C1 segment of cervical spinal cord (tissue), 14 donors: ENCODE results near the gene TACC2.
A peak's percentile ranks its signal among the peaks of the same experiment; 100 is the strongest.

Source experiments
- DNase-seq, 14 donors: peaks; one replicate each; lab custom pipeline; 2025; lab: John Stamatoyannopoulos, UW

TACC2 gene

DNA sequence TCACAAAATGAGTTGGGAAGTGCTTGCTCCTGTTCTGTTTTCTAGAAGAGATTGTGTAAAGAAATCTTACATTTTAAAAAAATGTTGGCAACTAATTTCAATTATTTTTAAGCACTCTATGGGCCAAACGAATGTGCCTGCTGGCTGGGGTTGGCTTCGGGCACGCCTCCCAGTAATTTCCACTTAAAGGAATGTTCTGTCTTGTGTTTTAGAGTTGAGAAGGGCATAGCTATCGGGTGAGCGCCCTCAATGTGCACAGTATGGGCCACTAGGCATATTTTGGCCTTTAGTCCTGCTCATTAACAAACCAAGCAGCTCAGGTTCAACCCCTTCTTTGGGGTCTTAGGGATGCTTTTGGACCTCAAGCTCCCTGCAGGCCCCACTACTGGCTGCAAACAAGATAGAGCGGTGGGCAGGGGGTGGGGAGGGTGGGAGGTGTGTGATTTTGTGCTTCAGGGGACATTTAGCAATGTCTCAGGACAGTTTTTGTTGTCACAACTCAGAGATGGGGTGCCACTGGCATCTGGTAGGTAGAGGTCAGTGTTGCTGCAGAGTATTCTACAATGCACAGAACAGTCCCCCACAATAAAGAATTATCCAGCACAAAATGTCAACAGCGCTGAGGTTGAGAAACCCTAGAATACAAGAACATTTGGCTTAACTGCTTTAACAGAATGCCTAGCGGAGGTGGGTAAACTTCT is 40.7 kb downstream of the TACC2 start:
- DNase-seq, result no peak

DNA sequence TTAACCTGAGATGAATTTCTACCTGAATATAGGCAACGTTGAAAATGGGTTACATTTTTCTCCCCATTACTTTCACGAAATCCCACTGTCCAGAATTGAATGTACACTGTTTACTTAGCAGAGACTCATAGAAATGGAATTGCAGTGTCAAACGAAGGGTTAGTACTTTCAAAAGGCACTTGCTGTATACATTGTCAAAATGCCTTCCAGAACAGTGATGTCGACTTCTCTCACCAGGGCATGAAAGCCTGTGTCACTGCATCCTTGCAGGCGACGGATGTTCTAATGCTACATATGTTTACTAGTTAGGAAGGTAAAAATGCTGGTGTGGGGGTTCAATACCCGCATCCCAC is 41.2 kb downstream of the TACC2 start:
- no peak for DNase-seq

DNA sequence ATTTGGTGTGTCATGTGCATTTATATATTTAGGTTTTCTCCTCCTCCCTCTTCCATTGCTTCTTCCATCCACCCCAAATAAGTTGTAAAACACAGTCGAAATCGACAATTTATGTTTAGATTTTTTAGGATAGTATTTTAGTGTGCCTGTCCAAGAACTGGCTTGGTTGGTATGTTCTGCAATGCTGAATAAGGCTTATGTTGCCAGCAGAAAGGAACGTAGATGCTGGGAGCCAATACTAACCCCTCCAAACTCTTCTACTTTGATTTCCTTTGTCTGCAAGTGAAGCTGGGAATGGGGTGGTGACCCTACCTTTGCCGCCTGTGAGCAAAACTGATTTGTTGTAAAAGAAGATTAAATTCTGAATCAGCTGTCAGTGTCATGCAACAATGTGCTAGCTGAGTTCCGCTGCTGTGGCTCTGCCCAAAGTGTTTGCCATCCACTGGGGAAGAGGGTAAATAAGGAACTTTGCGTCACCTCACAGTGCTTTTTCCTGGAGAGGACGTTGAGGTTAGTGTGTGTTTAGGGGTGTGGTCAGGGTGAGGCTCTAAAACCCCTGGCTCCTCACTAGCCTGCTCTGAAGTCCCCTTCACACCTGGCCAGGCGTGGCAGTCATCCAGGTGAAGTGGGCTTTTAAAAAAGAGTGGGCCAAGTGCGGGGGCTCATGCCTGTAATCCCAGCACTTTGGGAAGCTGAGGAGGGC is 44.4 kb downstream of the TACC2 start:
- DNase-seq, result no peak

DNA sequence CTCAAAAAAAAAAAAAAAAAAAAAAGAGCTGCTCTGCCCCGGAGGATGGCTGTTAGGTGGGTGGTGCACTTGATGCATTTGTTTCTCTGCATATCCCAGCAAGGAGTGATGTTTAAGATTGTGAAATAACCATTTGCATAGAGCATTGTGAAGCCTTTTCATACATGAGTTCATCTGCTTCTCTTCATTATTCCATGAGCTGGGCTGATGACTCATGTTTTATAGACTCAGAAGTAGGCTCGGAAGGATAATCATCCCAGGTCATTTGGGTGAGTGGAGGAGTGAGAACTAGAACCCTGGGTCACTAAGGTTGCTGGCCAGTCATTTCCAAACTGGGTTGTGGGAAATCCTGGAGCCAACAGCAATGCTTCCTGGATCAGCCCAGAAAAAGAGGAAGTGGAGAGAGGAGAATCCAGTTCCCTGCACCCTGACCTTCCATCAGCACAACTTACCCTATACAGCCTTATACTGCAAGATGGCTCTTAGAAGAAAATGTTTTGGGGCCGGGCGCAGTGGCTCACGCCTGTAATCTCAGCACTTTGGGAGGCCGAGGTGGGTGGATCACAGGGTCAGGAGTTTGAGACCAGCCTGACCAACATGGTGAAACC is 45.3 kb downstream of the TACC2 start:
- DNase-seq, result no peak

DNA sequence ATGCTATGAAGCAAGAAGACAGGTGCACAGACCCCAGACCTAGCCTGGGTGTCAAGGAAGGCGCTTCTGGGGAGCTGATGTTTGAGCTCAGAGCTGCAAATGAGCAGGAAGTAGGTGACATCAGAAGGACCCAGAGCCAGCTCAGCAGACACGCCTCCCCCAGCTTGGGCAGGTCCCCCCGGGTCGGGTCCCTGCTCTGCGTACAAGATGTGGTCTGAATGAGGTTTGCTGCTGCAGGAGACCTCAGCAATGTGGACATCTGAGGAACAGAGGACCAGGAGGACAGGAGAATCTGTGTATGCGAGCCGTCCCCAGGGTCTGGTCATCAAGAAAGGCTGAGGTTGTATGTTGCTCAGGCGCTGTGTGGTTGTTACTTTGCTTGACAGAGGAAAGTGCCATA is 51.8 kb downstream of the TACC2 start:
- DNase-seq, result no peak

DNA sequence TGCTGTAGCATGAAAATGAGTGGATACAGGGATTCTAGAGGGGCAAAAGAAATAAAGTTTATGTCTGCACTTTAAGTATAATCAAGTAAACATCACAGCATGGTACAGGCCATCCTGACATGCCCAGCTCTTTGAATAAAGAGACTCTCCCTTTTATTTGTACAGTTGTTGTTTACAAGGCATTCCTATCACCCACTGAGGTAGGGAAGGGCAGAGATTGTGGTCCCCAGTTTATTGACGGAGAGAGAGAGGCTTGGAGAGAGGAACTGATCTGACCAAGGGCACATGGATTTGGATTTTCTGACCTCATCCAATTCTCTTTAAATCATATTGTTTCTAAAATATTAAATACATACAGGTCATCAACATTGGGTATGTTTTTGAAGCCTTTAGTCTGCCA is 53.9 kb downstream of the TACC2 start:
- no peak for DNase-seq

DNA sequence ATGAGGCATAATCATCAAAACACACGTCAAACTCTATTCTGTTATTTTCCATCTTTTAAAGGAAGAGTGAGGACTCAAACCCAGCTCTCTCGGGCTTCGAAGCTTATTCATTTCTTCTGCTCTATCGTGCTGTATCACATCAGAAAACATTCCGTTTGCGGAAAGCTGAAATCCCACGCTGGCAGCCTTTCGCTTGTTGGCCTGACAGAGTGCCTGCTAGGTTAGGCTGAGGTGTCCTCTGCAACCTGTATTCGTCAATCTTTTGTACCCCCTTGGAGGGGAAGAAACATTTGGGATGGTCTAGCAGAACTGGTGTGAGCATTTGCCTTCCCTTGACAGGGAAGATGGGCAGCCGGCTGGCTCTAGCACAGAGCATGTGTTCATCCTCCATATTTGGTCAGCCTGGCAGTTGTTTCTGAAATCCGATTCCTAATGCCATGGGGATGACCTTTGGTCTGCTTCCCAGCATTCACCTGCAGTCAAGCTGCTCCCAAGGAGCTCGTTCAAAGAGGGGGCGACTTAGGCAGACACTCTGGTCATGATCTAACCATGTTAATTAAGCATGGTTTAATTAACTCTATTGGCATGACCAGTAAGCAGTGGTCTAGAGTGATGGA is 55.2 kb downstream of the TACC2 start:
- no peak for DNase-seq

DNA sequence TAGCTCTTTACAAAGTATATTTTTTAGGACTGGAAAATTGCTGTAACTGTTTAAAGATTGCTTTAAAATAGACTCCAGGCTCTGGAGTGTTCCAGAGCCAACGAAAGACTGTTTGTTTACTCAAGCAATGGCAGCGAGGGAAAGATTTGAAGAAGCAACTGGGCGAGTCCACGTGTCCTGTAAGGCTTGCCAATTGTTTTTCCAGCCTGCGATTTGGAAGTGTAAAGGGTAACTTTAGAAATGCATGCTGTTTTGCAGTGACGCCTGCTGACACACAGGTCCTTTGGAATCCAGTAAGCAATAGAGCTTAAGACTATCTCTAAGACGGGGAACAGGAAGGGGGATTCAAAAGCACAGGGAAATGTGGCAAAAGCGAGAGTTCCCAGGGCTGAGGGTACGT is 55.8 kb downstream of the TACC2 start:
- DNase-seq, result no peak

DNA sequence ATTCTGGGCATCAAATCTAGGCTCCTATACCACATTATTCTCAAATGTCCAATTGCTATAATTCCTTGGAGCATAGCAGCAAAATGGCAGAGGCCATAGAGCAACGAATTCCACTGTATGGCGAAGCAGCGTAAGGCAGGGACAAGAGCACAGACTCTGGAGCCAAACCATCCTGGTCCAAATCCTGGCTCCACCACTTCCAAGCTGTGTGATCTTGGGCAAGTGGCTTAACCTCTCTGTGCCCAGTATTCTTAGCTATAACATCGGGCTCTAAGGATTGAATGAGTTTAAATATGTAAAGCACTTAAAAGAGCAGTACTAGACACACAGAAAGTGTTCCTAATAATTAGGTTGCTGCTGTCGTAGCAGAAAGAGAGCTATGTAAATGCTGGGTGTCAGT is 56.2 kb downstream of the TACC2 start:
- no peak for DNase-seq

DNA sequence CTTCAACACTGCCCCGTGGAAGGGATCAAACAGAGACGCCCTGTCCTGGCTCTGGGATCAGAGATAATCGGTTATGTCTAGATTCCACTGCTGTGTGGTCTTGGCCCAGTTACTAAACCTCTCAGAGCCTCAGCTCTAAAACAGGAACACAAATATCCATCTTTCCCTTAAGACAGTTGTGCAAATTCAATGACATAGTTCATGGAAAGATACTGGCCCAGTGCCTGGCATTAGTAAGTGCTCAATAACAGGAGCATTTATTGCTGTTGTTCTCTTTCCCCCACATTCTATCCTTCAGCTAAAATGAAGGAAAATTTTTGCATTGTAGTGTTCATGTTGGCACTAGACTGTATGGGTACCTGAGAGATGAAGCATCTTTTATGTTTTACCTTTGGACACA is 58.6 kb downstream of the TACC2 start:
- no peak for DNase-seq

DNA sequence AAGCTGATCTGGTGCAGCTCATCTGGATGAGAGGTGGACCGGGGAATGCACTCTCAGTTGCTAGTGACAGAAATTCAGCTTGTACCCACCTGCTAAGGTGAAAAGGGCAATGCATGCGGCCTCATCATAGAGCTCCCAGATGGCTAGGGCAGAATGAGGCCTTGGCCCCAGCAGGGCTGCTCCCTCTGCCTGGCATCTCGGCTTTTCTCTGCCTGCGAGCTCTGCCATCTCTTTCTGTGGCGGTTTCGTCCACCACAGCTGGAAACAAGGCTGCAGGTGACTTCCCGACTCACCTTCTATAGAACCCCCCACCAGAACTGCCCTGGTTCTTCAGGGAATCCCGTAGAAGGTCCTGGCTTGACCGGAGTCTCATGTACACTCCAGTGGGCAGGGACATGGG is 60.1 kb downstream of the TACC2 start:
- no peak for DNase-seq

DNA sequence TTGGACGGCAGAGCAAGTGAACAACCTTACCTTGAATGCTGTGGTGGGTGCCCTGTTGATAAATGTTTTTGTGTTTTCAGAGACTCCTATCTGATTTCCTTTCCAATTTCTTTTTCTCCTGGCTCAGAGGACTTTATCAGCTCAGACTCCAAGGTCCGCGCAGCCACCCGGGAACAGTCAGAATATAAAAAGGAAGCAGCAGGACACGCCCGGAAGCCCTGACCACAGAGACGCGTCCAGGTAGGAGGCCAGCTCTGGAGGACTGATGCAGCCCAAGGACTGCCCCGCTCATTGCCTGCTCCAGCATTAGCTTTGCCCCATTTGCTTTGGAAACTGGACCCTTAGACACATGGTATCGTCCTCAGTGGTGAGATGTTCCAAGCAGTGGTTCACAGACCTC is 61.3 kb downstream of the TACC2 start:
- DNase-seq, result no peak

DNA sequence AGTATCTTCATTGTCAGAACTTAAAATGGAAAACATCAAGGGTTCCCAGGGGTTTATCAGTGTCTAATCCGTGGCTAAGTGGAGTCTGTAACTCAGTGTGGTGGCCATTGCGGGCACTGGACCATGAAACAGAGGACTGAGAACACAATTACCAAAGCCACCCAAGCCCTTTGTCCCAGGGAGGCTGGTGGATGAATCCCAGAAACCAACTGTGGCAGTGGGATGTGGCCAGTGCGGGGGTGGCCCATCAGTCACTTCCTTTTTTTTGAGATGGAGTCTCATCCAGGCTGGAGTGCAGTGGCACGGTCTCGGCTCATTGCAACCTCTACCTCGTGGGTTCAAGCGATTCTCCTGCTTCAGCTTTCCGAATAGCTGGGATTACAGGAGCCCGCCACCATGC is 61.8 kb downstream of the TACC2 start:
- DNase-seq, result no peak

DNA sequence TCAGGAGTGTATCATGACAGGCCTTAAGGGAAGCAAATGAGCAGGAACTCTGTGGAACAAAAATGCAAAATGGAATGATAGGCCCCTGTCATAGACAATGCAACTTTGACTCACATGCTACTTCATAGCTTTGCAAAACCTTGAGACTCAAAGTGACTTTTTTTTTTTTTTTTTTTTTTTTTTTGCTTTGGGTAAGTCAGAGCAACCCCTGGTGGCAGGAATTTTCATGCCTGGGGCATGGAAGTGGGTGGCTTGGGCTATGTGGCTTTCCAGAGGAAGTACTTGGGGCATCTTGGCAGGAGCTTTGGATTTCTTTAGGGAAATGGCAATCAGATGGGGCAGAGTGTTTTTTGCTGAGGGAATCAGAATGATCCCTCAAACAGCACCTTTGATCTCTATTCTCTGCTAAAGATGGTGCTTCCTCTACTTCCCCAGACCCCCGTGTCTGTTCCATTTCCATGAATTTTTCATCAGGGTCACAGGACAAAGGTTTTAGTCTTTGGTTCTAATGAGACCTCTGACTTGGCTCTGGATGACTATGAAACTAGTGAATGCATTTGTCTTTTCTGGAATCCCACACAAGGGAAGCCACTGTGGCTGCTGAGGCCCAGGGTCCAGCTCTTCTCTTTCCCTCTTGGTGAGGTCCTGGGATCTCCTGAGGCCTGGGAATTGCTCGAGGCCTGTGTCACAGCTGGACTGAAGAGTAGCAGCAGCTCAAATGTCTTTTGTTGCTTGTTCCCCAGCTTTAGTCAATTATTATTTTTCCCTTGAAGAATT is 62.8 kb downstream of the TACC2 start:
- peak in 1 of 14 donors; percentile 2 for DNase-seq

DNA sequence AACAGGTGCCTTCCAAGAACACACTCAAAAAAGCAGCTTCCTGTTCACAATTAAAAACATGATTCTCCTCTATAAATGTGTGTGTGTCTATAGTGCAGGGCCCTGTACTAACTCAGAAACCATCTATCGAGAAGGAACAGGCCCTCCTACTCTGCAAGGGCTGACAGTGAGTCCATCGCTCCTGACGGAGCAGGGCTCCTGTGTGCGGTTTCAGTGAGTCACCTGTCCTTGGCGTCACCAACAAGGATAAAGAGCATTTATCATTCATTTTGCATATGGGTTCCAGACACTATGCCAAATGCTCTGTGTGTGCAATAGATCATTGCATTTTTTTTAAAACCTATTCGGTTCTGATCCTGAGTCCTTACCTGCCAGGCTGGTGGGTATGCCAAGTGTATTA is 63.7 kb downstream of the TACC2 start:
- no peak for DNase-seq

DNA sequence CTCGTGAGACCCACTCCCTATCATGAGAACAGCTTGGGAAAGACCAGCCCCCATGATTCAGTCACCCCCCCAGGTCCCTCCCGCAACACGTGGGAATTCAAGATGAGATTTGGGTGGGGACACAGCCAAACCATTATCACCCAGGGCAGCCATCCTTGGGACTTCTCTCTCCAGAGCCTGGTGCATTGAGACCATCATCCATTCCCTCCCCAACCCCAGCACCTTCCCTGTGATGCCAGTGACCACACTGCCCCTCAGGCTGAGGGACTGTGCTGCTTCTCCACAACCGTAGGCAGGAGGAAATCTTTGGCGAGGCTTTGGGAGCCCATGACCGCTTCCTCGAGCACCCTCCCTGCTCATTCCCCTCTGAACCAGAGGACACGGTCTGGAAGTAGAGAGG is 64.4 kb downstream of the TACC2 start:
- no peak for DNase-seq

DNA sequence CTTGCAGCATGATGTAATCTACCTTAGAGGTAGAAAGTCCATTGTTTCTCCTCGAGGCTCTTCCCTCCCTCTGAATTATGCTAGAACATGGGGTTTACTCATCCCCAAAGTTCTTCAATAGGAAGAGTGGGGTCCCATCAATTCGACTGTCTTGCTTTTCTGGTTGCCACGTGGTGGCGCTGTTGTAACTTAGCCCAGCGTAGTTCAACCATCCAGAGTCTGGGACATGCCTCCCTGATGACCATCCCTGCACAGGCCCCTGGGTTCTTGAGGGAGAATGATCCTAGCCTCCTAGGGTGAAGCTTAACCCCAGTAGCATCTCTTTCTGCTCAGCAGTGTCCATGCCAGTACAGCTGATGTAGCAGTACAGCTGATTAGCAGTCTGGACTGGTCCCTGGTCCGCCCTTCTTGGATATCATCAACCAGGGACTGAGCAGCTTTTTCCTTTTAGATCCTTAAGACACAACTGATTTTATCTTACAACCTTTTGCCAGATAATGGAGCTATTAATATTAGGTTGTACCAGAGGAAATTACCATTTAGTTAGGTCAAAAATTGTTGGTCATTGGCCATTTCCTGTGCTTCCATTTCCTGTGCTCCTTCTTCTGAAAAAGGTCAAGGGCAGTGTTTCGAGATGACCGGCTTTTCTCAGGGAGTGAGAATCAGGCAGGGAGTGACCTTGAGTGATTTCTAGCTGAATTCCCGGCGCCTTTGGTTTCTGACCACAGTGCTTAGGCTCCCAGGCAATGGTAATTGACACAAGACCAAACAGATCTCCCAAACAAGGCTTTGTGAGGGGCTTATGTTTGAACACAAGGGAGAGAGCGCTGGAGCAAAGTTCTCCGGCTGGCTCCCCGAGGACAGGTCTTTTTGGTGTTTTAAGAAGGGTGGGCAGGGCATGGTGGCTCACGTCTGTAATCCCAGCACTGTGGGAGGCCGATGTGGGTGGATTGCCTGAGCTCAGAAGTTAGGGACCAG is 65.4 kb downstream of the TACC2 start:
- DNase-seq, result no peak

DNA sequence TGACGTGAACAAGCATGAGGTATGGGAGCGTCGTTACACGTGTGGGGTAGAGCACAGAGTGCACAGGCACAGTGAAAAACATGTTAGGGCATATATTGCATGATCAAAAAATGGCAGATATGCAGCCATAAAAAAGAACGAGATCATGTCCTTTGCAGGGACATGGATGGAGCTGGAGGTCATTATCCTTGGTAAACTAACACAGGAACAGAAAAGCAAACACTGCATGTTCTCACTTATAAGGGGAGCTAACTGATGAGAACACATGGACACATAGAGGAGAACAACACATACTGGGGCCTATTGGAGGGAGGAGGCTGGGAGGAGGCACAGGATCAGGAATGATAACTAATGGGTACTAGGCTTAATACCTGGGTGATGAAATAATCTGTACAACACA is 66.3 kb downstream of the TACC2 start:
- no peak for DNase-seq

DNA sequence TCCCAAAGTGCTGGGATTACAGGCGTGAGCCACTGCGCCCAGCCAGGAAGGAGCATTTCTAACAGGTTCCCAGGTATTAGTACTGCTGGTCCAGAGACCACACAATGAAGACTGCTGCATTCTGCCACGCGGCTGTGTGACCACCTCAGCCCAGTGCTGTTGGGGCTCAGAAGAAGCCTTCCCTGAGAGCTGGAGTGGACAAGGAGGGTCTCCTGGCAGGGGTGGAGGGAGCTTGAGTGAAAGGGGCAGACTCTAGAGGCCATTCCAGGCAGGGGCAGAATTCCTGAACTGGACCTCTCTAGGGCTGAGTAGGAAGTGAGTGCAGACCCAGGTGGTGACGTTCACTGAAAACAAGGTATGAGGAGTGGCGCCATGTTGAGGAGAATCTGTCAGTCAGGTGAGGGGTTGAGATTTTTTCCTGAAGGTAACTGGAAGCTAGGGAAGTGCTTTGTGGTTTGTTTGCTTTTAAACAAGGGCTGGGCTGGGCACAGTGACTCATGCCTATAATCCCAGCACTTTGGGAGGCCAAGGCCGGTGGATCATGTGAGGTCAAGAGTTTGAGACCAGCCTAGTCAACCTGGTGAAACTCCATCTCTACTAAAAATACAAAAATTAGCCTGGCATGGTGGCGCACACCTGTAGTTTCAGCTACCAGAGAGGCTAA is 67.6 kb downstream of the TACC2 start:
- no peak for DNase-seq

DNA sequence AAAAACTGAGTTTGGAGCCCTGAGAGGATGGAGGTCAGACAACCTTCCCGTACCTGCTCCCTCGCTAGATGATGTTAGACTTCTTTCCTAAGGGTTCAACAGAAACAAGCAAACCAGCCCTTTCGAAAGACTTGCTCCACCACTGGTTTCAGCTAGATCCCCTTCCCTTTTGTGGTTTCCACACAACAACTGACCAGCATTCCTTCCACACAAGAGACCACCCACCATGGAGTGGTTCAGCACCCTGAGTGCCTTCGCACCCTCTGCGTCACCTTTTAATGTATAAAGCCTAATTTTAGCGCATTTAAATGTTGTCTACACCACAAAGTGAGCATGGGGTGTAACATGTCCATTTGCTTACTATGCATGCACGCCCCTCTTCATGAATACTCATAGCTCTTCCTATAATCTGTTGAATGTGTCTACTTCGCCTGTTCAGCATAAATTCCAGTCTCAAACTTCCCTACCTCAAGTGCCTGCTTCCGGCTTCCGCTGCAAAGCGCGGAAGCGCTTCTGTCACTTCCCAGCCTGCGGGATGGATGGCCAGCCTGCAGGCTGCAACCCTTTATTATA is 69.0 kb downstream of the TACC2 start:
- no peak for DNase-seq
